ENCODE data around the gene GLTPD2. TPM values are rescaled to one million over a fixed set of nuclear protein-coding genes. Genes with fewer than 3 reads are reported as not detected.

GLTPD2 gene
- total and polyA plus RNA-seq, 10 of the 15 experiments (the other 5 are each of a cell fraction or from before 2014, with no cell fraction given), result 0.16 to 0.34 TPM; not detected in 8

- Histone ChIP-seq H4K20me1 (ENCODE audit: control insufficient read depth, insufficient read depth) (no peaks in the 10 kb centered on the region), H2AFZ (ENCODE audit: control insufficient read depth, low read depth, low read length) (no peak overlapping the region), H3K9ac (ENCODE audit: control insufficient read depth, insufficient read depth, low read length) (no peak overlapping the region), H3K27me3 (replicated peaks in 1 of 2; ENCODE audit: control insufficient read depth in 2 of 2, insufficient read depth in 2 of 2, low read length in 1 of 2) (no peaks in the 10 kb centered on the region), H3K4me3 (no peak overlapping the region), H3K4me1 (ENCODE audit: control insufficient read depth, insufficient read depth, low read length) (no peaks in the 10 kb centered on the region), H3K4me2 (ENCODE audit: control insufficient read depth, insufficient read depth) (no peak overlapping the region), H3K36me3 (ENCODE audit: control insufficient read depth in 2 of 2, insufficient read depth in 2 of 2, low read length in 1 of 2) (no peaks in the 10 kb centered on the region), H3K27ac (ENCODE audit: control insufficient read depth, insufficient read depth) (no peak overlapping the region), H3K9me3 (replicated peaks; ENCODE audit: control insufficient read depth, insufficient read depth, low read length) (no peaks in the 10 kb centered on the region), H3K79me2 (ENCODE audit: control insufficient read depth, insufficient read depth, low read length) (no peaks in the 10 kb centered on the region)
- BruUV-seq (replicated peaks), result no TSS peak
- FAIRE-seq (no peak), DNase-seq (ENCODE audit: low read depth, low spot score) (no peak), ATAC-seq (no peak)
- WGBS (ENCODE audit: insufficient coverage, insufficient replicate concordance, low lambda C conversion rate, missing lambda C conversion rate), result 67% methylated on average over 7 of the region's 7 CpGs
- POLR2A ChIA-PET, result no interaction called here
- RAD21 ChIA-PET (ENCODE audit: unreplicated experiment), result no interaction called here
- in situ Hi-C loops (cut with MboI) (no loop called here), intact Hi-C loops (cut with micrococcal nuclease; ENCODE audit: unreplicated experiment) (no loop called here)
- CTCF ChIA-PET, result no interaction called here
- SMC1A ChIA-PET (ENCODE audit: uncharacterized antibody, unreplicated experiment), result no interaction called here
- TF ChIP-seq CTCF (IDR thresholded peaks at IDR 0.05 in 2 of 3, conservative IDR thresholded peaks at IDR 0.05 in 1 of 3; ENCODE audit: control insufficient read depth in 2 of 3, extremely low read depth in 1 of 3, insufficient read depth in 1 of 3, low read depth in 3 of 3, low read length in 3 of 3) (peak in 2 of 3 experiments; percentile 13 to 25; a peak in 2 of 6 replicates), ZNF217 (IDR thresholded peaks at IDR 0.05) (no peak), EZH2 (IDR thresholded peaks at IDR 0.05; ENCODE audit: borderline replicate concordance, control insufficient read depth, low read depth, low read length) (no peak)
These were observed 26.4 kb downstream of the GLTPD2 start for GRCh38 chr17:4815043-4815675.

DNA sequence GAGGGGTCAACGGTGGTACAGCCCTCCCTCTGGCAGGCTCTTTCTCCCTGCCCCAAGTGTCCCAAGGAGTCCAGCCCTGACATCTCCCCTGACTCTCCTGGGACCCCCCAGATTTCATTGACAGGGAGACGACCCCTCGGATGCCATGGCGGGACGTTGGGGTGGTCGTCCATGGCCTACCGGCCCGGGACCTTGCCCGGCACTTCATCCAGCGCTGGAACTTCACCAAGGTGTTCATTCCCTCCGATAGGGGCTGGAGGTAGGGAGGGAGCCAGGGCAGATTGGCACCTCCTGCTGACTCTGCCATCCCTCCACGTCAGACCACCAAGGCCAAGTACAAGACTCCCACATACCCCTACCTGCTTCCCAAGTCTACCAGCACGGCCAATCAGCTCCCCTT lies 28.1 kb downstream of the GLTPD2 start:
- no TSS peak for BruUV-seq (replicated peaks)
- no peak overlapping the region for H3K4me2 ChIP-seq (ENCODE audit: control insufficient read depth, insufficient read depth)
- DNase-seq (ENCODE audit: low read depth, low spot score) (no peak), FAIRE-seq (no peak), ATAC-seq (no peak)
- CTCF ChIA-PET, result no interaction called here
- POLR2A ChIA-PET, result no interaction called here
- H3K9ac ChIP-seq (ENCODE audit: control insufficient read depth, insufficient read depth, low read length), result no peak overlapping the region
- no peaks in the 10 kb centered on the region for H3K4me1 ChIP-seq (ENCODE audit: control insufficient read depth, insufficient read depth, low read length)
- H3K27ac ChIP-seq (ENCODE audit: control insufficient read depth, insufficient read depth), result no peak overlapping the region
- no peak overlapping the region for H3K4me3 ChIP-seq
- no peak overlapping the region for H2AFZ ChIP-seq (ENCODE audit: control insufficient read depth, low read depth, low read length)
- 85% methylated on average over 12 of the region's 13 CpGs for WGBS (ENCODE audit: insufficient coverage, insufficient replicate concordance, low lambda C conversion rate, missing lambda C conversion rate)
- intact Hi-C loops (cut with micrococcal nuclease; ENCODE audit: unreplicated experiment), result no loop called here
- in situ Hi-C loops (cut with MboI), result no loop called here
- SMC1A ChIA-PET (ENCODE audit: uncharacterized antibody, unreplicated experiment), result no interaction called here
- H3K9me3 ChIP-seq (replicated peaks; ENCODE audit: control insufficient read depth, insufficient read depth, low read length), result no peaks in the 10 kb centered on the region
- H4K20me1 ChIP-seq (ENCODE audit: control insufficient read depth, insufficient read depth), result no peaks in the 10 kb centered on the region
- H3K79me2 ChIP-seq (ENCODE audit: control insufficient read depth, insufficient read depth, low read length), result no peaks in the 10 kb centered on the region
- no peaks in the 10 kb centered on the region for H3K36me3 ChIP-seq (ENCODE audit: control insufficient read depth in 2 of 2, insufficient read depth in 2 of 2, low read length in 1 of 2)
- H3K27me3 ChIP-seq (replicated peaks in 1 of 2; ENCODE audit: control insufficient read depth in 2 of 2, insufficient read depth in 2 of 2, low read length in 1 of 2), result no peaks in the 10 kb centered on the region
- RAD21 ChIA-PET (ENCODE audit: unreplicated experiment), result no interaction called here
- TF ChIP-seq EGR1 (IDR thresholded peaks at IDR 0.05; ENCODE audit: borderline replicate concordance in 1 of 2, low read depth in 2 of 2, low read length in 2 of 2) (no peak), RFX5 (IDR thresholded peaks at IDR 0.05; ENCODE audit: low read depth, low read length) (no peak), ZNF622 (IDR thresholded peaks at IDR 0.05) (no peak), HSF1 (IDR thresholded peaks at IDR 0.05; ENCODE audit: low read depth, low read length) (no peak)
- TF ChIP-seq, protein P1, sequence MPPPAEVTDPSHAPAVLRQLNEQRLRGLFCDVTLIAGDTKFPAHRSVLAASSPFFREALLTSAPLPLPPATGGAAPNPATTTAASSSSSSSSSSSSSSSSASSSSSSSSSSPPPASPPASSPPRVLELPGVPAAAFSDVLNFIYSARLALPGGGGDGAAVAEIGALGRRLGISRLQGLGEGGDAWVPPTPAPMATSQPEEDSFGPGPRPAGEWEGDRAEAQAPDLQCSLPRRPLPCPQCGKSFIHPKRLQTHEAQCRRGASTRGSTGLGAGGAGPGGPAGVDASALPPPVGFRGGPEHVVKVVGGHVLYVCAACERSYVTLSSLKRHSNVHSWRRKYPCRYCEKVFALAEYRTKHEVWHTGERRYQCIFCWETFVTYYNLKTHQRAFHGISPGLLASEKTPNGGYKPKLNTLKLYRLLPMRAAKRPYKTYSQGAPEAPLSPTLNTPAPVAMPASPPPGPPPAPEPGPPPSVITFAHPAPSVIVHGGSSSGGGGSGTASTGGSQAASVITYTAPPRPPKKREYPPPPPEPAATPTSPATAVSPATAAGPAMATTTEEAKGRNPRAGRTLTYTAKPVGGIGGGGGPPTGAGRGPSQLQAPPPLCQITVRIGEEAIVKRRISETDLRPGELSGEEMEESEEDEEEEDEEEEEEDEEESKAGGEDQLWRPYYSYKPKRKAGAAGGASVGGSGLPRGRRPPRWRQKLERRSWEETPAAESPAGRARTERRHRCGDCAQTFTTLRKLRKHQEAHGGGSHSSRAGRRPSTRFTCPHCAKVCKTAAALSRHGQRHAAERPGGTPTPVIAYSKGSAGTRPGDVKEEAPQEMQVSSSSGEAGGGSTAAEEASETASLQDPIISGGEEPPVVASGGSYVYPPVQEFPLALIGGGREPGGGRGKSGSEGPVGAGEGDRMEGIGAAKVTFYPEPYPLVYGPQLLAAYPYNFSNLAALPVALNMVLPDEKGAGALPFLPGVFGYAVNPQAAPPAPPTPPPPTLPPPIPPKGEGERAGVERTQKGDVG (CRISPR knock-in tag; IDR thresholded peaks at IDR 0.05), result no peak
- TF ChIP-seq, protein P2, sequence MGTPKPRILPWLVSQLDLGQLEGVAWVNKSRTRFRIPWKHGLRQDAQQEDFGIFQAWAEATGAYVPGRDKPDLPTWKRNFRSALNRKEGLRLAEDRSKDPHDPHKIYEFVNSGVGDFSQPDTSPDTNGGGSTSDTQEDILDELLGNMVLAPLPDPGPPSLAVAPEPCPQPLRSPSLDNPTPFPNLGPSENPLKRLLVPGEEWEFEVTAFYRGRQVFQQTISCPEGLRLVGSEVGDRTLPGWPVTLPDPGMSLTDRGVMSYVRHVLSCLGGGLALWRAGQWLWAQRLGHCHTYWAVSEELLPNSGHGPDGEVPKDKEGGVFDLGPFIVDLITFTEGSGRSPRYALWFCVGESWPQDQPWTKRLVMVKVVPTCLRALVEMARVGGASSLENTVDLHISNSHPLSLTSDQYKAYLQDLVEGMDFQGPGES (IDR thresholded peaks at IDR 0.05), result no peak
